NCI-H510A (cell line): Measurements from ENCODE around the gene CCDC174.
"Not testable (repeated sequence)": the region's sequence is repeated elsewhere in the genome, so short reads cannot be mapped to it uniquely, and the experiment has no call there.

ENCODE experiments used
- DNase-seq: peaks from one replicate; lab custom pipeline; 2025; lab: John Stamatoyannopoulos, UW

CCDC174 gene

GRCh38 chr3:14651440-14652251 is at the start of gene CCDC174:
Gene CCDC174 (plus strand): TSS chr3:14651762. CDS start chr3:14651837, 75 bp downstream.
- DNase-seq: peak; percentile 91

- no peak for DNase-seq
Measured at GRCh38 chr3:14602006-14602803, 49.4 kb upstream of the CCDC174 start.

GRCh38 chr3:14602804-14603644 is 48.5 kb upstream of the CCDC174 start:
- no peak for DNase-seq

GRCh38 chr3:14605067-14605466 is 46.5 kb upstream of the CCDC174 start:
- DNase-seq: no peak

GRCh38 chr3:14605744-14606143 is 45.8 kb upstream of the CCDC174 start:
- DNase-seq: no peak

GRCh38 chr3:14606669-14607339 is 44.8 kb upstream of the CCDC174 start:
- DNase-seq: no peak

- DNase-seq: no peak
Measured at GRCh38 chr3:14608298-14608697, 43.3 kb upstream of the CCDC174 start.

GRCh38 chr3:14609058-14609457 is 42.5 kb upstream of the CCDC174 start:
- not testable (repeated sequence) for DNase-seq

- DNase-seq: no peak
Measured at GRCh38 chr3:14609506-14609905, 42.1 kb upstream of the CCDC174 start.

GRCh38 chr3:14609941-14610340 is 41.6 kb upstream of the CCDC174 start:
- DNase-seq: no peak

- DNase-seq: no peak
Measured at GRCh38 chr3:14614189-14614588, 37.4 kb upstream of the CCDC174 start.

- DNase-seq: no peak
Measured at GRCh38 chr3:14614862-14615261, 36.7 kb upstream of the CCDC174 start.

- DNase-seq: no peak
Measured at GRCh38 chr3:14616606-14617507, 34.7 kb upstream of the CCDC174 start.

- no peak for DNase-seq
Measured at GRCh38 chr3:14617508-14618023, 34.0 kb upstream of the CCDC174 start.

GRCh38 chr3:14619605-14620004 is 32.0 kb upstream of the CCDC174 start:
- no peak for DNase-seq

GRCh38 chr3:14620512-14620911 is 31.1 kb upstream of the CCDC174 start:
- DNase-seq: no peak

GRCh38 chr3:14621093-14621492 is 30.5 kb upstream of the CCDC174 start:
- DNase-seq: no peak

GRCh38 chr3:14622368-14622767 is 29.2 kb upstream of the CCDC174 start:
- no peak for DNase-seq

- DNase-seq: no peak
Measured at GRCh38 chr3:14623569-14624051, 28.0 kb upstream of the CCDC174 start.

- DNase-seq: no peak
Measured at GRCh38 chr3:14624498-14624897, 27.1 kb upstream of the CCDC174 start.
